Transverse colon (tissue), 4 donors: ENCODE data around the gene B4GALNT3.

ENCODE experiments used
- CTCF ChIP-seq, 5 experiments: fragments of 200-600 bp in 3 of 5; fragments of 450-650 bp in 2 of 5; sonication (generic) in 3 of 5; IDR thresholded peaks; 1 replicate in 2 of 5; 2 replicates in 3 of 5; pipeline ENCODE4 v1.5.1; 2016 to 2017; ENCODE audit warnings: antibody characterized with exemption in 5 of 5, inconsistent platforms in 3 of 5, mild to moderate bottlenecking in 2 of 5, moderate library complexity in 1 of 5
- POLR2AphosphoS5 ChIP-seq, 3 donors: sonication (generic); formaldehyde crosslinking; IDR thresholded peaks; one replicate each; pipeline ENCODE4 v1.6.1; 2016; ENCODE audit warnings: antibody characterized with exemption in 3 of 3

- TF ChIP-seq CTCF (IDR thresholded peaks at IDR 0.05) (no peak), POLR2AphosphoS5 (IDR thresholded peaks at IDR 0.05) (no peak)
Measured at GRCh38 chr12:520119-520518, 60.4 kb downstream of the B4GALNT3 start.
